CD1c-positive myeloid dendritic cell (primary cell): Measurements from ENCODE around the gene RGS17.
"Not testable (repeated sequence)": the region's sequence is repeated elsewhere in the genome, so short reads cannot be mapped to it uniquely, and the experiment has no call there.

Experiments used
- DNase-seq: peaks from one replicate; pipeline ENCODE4 v3.0.0-alpha.2; 2016; ENCODE audit errors: extremely low spot score

RGS17 gene

GRCh38 chr6:152984513-152984872 lies 146.6 kb downstream of the RGS17 start:
- DNase-seq: peak; percentile 52

DNA sequence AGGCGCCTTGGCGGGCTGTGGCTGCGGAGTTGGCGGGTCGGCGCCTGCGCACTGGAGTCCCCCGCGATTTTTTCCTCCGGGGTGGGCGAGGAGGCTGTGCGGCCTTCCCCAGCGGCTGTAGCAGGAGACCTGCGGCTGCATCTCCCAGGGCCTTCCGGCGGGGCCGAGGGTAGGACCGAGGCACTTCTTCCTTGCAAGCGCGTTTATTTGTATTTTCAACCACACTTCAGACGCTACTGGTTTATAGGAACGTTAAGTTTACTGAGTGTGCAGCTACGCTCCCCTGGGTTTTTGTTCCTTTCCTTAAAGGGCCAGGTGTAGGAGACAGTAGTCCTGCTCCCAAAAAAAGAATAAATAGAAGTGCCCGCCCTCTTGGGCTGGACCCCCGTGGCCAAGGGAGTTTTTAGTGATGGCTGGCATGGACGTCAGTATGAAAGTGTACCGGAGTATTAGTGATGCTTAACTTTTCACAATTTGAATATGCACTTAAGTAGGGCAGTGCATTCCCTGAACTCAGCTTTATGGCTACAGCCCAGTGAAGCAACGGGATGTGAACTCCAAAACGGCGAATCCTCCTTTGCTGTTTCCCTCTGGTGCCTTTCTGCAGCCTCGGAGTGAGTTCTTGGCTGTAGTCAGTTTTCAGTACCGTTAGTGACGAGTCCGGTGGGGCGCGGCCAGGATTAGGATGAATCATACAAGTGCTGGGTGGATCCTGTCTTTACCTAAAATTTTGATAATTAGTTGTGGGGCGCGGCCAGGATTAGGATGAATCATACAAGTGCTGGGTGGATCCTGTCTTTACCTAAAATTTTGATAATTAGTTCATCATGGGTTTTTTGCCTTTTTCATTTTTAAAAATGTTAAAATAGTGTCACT lies 147.2 kb downstream of the RGS17 start:
- peak; percentile 97 for DNase-seq

GRCh38 chr6:152982904-152983636 lies 148.0 kb downstream of the RGS17 start, which contains the start of gene FBXO5:
TSS of gene FBXO5 (minus strand) at chr6:152983041. CDS start at chr6:152982959, 82 bp downstream.
- peak; percentile 98 for DNase-seq

DNA sequence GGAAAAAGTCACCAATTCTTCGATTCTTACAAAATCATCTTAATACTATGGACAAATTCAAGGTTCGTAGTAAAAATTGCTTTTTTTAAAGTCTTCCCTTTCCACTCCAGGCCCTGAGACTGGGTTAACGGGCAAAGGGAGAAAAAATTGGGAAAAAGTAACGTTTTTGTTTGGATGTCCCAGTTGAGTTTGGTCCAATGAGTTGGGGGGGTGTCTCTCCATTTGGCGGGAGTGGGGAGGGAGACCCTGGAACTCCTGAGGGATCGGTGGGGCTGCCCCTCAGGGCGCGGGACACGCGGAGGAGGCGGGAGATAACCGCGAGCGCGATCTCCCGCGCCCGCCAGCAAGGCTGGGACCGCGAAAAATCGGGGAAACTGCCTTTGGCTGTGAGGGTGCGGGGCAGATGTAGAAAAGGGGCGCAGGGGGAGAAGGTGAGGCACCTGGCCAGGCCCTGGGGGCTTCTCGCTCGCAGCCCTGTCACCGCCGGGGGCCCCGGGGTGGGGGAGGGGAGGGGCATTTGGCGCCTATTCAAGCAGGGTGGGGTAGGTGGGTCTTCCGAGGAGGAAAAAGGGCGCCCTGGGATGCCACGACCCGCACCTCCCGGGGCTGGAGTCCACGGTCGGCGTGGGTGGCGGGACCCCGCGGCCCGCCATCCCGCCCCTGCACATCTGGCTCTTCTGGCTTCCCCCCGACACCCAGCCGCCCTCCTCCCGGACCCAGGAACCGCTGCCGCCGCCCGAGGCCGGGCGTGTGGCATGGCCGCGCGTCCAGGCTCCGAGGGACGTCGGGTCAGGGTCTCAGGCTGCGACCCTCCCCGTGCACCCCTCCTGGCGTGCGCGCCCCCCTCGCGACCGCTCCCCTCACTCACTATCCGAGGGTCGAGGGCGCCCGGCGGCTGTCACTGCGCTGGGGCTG lies 148.8 kb downstream of the RGS17 start:
- DNase-seq: no peak

- no peak for DNase-seq
Observed at GRCh38 chr6:152981219-152981618, 149.9 kb downstream of the RGS17 start.

- DNase-seq: no peak
Observed at GRCh38 chr6:152980656-152981055, 150.4 kb downstream of the RGS17 start.

GRCh38 chr6:152979116-152979515 lies 152.0 kb downstream of the RGS17 start:
- no peak for DNase-seq

DNA sequence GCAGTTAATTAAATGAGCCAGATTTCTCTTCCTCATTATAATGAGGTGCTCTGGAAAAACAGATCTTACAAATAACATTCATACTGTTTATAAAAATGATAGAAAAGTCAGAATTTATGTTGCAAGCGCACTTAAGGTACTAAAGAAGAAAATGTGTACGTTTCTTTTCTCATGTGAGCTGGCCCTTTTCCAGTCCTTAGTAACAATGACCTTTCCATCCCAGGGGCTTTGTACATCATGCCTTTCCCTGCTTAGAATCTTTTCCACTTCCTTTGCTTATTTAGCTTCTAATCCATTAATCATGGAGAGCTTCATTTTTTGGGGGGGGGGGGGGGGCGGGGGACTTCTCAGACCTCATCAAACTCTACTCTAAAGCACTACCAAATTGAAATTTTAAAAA lies 153.0 kb downstream of the RGS17 start:
- DNase-seq: no peak

DNA sequence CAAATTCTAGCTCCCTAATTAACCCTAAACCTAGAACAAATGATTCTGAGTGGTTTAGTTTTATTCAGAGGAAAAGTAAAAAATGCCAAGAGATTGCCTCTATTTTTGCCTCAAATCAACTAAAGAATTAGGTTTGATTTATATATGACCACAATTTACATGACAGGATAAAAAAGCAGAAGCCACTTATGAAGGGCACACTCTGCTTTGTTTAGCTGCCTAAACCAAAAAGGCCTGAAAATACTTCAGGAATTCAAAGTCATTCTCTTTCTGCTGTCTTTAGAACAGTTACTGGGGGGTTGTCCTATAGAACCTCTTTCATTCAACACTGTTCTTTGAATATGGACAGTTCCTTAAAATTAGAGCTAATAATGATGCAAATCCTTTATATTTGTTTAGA lies 153.5 kb downstream of the RGS17 start:
- no peak for DNase-seq

GRCh38 chr6:152976749-152977148 lies 154.3 kb downstream of the RGS17 start:
- DNase-seq: no peak

- DNase-seq: peak; percentile 78
Observed at GRCh38 chr6:152975204-152975915, 155.7 kb downstream of the RGS17 start.

GRCh38 chr6:152973916-152974315 lies 157.2 kb downstream of the RGS17 start:
- no peak for DNase-seq

DNA sequence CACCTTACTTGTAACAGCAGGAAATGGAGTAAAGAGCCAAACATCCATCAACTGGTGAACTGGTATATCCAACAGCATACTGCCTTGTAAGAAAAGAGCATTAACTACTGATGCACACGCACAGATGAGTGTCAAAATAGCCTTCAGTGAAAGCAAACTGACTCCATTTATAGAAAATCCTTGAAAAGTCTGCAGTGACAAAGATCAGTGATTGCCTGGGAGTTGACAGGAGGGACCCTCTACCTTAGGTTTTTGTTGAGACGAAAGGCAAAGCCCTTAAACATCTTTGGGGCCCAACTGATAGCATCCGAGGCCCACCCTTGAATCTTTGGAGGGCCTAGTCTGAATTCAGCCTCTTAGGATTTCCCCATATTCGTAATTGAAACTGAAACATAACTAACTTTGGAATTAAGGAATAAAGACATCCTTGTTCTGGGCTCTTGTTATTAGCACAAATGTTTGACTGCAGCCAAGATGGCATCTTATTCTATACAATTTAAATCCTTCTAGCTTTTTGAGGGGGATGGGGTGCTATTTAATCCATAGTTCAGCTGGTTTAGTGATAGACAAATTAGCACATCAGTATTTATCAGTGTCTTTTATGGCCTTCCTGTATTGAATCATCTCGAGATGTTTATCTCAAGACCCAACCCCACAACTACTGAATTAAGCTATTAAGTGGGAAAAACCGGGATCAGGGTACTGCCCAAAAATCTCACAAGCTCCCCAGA lies 161.2 kb downstream of the RGS17 start:
- DNase-seq: no peak

DNA sequence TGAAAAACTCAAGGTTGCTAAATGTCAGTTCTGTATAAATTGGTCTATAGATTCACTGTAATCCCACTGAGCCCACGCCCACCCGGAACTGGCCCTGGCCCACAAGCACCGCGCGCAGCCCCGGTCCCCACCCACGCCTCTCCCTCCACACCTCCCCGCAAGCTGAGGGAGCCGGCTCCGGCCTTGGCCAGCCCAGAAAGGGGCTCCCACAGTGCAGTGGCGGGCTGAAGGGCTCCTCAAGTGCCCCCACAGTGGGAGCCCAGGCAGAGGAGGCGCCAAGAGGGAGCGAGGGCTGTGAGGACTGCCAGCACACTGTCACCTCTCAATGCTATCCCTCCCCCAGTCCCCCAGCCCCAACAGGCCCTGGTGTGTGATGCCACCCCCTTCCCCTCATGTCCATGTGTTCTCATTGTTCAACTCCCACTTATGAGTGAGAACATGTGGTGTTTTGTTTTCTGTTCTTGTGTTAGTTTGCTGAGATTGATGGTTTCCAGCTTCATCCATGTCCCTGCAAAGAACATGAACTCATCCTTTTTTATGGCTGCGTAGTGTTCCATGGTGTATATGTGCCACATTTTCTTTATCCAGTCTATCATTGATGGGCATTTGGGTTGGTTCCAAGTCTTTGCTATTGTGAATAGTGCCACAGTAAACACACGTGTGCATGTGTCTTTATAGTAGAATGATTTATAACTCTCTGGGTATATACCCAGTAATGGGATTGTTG lies 164.8 kb downstream of the RGS17 start:
- DNase-seq: not testable (repeated sequence)

- DNase-seq: no peak
Observed at GRCh38 chr6:152959333-152959732, 171.7 kb downstream of the RGS17 start.

DNA sequence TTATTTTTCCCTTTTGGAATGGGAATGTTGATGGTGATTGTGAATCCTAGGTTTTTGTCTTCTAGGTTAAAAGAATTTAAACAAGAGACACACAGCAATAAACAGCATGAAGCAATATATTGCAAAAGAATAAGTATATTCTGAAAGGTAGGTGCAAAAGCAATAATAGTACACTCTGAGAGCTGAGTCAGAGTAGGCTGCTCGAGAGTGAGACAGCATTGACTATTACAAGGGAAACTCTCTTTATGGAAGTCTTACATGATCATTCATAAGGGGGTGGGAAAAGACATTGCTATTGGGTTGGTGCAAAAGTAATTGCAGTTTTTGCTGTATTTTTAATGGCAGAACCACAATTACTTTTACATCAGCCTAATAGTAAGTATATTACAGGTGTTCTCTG lies 173.3 kb downstream of the RGS17 start:
- DNase-seq: no peak
